GM18519 (cell line): ENCODE measurements around the gene WDR88.
"Not testable (repeated sequence)": the region's sequence is repeated elsewhere in the genome, so short reads cannot be mapped to it uniquely, and the experiment has no call there.

Experiments
- ATAC-seq: cut with Tn5 transposase; IDR thresholded peaks from one replicate; pipeline ENCODE4 v1.9.1; 2021; ENCODE audit warnings: mild to moderate bottlenecking, moderate library complexity; ENCODE audit not compliant: unreplicated experiment, low FRiP score

The WDR88 gene

DNA sequence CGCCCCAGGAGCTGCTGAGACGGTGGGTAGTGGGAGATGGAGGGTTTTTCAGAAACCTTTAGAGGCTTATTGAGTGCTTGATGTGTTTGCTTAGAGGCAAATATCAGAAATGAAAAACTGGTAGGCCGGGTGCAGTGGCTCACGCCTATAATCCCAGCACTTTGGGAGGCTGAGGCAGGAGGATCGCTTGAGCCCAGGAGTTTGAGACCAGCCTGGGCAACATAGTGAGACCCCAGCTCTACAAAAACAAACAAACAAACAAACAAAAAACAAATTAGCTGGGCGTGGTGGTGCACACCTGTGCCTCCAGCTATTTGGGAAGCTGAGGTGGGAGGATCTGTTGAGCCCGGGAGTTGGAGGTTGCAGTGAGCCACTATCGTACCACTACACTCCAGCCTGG, 5.2 kb upstream of the WDR88 start:
- ATAC-seq: not testable (repeated sequence)

DNA sequence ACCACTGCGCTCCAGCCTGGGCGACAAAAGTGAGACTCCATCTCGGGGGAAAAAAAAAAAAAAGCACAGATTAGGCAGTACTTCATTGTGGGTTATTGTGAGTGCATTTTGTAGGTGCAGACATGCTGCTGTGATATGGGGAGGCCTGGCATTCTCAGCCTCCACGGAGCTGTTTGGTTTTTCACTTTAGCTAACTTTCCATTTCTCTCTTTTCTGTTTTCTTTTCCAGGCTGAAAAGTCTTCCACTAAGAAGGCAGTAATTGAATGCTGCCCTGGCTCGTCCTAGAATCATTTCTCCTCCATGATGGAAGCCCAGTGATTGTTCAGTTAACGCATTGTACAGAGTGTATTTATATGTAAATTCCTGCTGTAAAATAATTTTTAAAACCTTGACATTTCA, 2.0 kb upstream of the WDR88 start:
- ATAC-seq: no peak

DNA sequence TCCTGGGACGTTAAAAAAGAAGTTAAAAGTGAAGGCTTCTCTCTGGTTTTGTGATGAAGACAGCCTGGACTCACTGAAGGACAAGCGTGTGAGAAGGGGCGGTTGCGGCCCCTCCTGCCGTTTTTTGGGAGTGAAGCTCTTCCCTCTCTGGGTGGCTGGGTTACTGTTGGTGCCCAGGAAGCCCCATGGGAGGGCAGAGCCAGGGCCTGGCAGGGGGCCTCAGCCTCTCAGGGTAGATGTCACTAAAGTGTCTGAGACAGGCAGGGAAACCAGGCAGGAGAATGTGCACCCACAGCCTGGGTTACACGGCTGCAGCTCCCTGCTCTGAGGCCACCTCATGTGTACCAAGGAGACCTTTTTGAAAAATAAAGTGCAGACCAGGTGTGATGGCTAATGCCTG, 1.5 kb upstream of the WDR88 start:
- ATAC-seq: no peak

DNA sequence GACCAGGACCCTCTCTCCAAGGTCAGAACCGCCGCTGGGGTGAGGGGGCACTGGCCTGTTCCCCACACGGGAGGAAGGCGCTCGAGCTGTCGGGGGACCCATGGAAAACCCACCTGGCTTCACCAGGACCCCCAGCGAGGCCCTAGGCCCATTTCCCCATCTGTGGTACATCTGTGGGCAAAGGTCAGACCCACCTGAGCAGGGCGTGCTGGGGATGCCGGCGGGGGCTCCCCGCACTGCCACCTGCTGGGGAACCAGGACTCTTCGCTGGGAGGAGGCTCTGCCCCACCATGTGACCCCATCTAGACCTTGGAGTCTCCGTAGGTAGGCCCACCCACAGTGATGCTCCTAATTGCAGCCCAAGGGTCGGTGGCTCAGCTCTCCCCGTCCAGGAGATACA, 511 bp downstream of the WDR88 start:
- no peak for ATAC-seq

DNA sequence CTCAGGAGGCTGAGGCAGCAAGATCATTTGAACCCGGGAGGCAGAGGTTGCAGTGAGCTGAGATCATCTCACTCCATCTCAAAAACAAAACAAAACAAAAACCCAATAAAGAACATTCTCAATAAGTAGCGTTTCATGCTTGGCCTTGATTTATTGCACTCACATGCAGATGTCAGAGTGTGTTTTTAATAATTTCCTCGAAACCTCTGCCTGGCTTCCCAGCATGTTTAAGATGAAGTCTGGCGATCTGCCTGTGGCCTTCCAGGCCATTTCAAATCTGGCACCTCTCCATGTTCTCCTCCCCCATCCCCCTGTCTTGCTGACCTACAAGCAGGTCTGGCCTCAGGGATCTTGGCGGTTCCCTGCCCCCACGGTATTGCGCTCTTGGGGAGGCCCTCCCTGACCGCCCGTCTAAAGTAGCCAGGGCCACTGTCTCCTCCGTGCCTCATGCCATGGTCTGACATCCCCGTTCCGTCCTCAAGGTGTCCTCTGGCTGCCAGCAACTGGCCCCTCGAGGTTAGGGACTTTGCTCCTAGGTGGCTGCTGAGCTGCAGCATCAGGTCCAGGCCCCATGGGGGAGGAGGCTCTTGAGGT, 1.6 kb downstream of the WDR88 start:
- ATAC-seq: no peak

DNA sequence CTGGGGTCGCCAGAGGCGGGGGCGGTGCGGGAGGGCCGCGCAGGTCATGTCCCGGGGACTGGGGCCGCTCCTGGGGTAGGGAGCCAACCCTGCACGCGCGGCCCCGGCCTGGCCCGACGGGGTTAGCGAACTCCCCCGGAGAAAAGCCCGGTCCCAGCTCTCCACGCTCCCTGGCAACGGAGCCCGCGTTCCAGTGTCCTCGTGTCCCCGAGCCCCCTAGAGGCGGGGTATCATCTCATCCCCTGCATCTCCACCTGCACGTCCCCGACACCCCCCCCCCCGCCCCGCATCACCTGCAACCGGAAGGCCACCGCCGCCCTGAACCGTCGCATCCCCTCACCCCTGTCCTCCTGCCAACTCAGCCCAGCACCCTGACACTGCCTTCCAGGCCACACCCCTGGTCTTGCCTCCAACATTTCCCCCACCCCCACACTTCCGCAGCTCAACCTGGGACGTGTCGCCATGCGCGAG, 2.7 kb downstream of the WDR88 start:
- no peak for ATAC-seq

DNA sequence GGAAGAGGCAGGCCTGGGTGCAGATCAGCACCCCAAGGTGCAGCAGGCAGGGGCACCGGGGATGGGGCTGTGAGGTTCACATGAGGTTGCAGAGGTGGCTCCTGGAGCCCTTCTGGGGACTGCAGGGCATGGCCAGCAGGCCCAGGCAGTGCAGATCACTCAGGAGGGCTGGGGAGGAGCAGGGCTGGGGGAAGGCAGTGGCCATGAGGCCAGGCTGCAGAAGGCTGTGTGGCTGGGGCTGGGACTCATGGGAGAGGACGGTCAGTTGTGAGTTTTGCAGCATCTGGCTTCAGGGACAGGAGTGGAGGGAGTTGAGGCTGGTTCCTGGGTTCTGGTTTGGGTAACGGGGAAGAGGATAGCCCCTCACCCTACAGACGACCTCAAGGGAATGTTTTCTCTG, 7.3 kb downstream of the WDR88 start:
- no peak for ATAC-seq

DNA sequence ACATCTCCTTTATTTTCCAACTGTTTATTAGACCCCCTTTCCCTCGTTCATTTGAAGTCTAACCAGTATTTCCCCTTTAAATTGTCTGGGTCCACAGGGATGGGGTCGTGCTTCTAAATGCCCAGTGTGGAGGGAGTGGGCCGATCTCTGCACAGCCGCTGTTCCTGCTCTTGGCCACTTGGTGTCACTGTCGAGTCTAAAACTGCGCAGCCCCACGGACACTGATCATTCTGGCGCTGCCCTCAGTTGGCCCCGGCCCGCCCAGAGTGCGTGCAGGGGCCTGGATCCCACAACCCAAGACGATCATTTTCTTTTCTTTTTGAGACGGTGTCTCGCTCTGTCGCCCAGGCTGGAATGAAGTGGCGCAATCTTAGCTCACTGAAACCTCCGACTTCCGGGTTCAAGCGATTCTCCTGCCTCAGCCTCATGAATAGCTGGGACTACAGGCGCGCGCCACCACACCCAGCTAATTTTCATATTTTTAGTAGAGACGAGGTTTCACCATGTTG, 12.0 kb downstream of the WDR88 start:
- no peak for ATAC-seq

DNA sequence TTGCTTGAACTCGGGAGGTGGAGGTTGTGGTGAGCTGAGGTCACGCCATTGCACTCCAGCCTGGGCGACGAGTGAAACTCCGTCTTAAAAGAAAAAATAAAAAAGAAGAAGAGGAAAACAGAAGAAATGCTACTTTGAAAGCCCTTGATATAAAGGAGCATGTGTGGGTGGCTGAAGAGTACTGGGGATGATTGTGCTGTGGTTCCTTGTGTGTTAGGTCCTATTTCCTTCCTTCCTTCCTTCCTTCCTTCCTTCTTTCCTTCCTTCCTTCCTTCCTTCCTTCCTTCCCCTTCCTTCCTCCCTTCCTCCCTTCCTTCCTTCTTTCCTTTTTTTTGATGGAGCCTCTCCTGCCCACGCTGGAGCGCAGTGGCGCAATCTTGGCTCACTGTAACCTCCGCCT, 14.3 kb downstream of the WDR88 start:
- no peak for ATAC-seq

DNA sequence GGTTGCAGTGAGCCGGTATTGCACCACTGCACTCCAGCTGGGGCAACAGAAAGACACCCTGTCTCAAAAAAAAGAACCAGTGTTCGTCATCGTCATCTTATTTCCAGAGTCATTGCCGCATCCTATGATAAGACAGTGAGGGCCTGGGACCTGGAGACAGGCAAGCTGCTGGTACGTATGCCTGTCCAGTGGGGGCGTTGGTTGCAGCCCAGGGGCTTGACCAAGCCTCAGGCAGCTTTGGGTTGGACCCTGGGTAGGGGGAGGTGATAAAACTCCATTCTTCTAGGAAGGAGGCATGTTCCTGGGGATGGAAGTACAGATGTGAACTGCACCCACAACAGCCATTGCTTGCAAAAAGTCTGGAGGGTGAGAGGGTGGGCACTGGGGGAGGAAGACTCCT, 15.6 kb downstream of the WDR88 start:
- no peak for ATAC-seq

DNA sequence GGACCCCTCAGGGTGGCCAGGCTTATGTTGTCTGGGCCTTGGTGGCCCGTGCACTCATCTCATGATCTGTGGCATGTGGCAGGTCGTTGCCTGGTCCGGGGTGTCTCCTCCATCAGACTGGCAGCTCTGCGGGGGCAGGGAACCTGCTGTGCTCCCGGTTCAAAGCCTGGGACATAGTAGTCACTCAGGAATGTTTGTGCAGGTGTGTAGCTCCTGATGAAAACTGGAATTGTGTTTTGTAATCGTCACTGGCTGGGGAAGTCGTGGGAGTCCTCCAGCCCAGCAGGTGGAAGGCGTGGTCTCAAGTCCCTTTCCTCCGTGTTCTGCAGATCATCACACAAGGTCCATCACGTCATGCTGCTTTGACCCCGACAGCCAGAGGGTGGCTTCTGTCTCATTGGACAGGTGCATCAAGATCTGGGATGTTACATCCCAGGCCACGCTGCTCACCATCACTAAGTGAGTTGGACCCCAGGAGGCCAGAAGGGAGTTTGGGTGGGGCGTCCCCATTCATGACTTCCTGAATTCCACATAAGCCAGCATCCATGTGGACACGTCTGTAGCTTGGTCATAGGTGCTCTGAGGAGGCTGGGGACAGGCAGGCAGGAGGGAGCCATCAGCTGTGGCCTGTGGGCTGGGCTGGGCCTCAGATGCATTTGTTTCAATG, 19.1 kb downstream of the WDR88 start:
- no peak for ATAC-seq

DNA sequence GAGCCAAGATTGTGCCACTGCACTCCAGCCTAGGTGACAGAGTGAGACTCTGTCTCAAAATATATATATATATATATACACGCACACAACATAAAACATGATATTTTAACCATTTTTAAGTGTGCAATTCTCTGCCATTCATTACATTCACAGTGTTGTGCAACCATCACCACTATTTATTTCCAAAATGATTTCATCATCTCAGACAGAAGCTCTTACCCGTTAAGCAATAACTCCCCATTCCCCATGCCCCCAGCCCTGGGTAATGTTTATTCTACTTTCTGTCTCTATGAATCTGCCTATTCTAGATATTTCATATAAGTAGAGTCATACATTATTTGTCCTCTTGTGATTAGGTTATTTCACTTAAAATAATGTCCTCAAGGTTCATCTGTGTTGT, 20.3 kb downstream of the WDR88 start:
- ATAC-seq: no peak

DNA sequence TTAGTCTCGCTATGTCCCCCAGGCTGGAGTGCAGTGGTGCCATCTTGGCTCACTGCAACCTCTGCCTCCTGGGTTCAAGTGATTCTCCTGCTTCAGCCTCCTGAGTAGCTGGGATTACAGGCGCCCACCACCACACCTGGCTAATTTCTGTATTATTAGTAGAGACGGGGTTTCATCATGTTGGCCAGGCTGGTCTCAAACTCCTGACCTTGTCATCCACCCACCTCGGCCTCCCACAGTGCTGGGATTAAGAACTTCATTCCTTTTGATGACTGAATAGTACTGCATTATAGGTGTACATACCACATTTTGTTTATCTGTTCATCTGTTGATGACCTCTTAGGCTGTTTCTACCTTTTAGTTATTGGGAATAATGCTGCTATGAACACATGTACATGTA, 20.7 kb downstream of the WDR88 start:
- ATAC-seq: not testable (repeated sequence)

DNA sequence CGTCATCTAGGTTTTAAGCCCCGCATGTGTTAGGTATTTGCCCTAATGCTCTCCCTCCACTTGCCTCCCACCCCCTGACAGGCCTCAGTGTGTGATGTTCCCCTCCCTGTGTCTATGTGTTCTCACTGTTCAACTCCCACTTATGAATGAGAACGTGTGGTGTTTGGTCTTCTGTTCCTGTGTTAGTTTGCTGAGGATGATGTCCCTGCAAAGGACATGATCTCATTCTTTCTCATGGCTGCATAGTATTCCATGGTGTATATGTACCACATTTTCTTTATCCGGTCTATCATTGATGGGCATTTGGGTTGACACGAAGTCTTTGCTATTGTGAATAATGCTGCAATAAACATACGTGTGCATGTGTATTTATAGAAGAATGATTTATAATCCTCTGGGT, 22.4 kb downstream of the WDR88 start:
- not testable (repeated sequence) for ATAC-seq

DNA sequence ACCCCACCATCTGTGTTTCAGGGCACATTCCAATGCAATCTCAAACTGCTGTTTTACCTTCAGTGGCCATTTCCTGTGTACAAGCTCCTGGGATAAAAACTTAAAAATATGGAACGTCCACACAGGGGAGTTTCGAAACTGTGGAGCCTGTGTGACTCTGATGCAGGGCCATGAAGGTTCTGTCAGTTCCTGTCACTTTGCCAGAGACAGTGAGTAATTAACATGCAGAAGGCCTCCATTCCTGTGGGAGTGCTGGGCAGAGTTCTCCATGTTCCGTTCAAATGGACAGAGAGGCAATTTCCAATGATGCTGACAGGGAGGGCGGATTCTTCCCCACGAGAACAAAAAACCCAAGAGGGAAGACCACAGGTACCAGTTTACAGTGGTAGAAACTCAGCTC, 24.4 kb downstream of the WDR88 start:
- no peak for ATAC-seq

DNA sequence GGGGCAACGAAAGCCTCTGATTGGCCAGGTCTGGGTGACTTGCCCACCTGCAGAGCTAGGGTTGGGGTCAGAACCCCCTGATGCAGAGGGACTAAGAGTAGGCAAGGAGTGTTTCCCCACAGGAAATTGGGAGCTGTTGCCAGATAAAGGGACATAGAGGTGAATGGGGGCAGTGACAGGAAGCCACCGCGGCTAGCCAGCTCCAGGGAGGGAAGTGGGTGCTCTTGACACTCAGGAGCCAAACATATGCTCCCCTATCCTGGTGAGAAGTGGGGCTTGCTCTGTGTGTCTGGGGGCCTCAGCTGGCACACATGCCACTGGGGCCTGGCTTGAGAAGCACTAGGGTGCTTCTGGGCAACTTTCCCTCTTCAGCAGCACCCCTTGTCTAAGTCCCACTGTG, 26.0 kb downstream of the WDR88 start:
- ATAC-seq: no peak

DNA sequence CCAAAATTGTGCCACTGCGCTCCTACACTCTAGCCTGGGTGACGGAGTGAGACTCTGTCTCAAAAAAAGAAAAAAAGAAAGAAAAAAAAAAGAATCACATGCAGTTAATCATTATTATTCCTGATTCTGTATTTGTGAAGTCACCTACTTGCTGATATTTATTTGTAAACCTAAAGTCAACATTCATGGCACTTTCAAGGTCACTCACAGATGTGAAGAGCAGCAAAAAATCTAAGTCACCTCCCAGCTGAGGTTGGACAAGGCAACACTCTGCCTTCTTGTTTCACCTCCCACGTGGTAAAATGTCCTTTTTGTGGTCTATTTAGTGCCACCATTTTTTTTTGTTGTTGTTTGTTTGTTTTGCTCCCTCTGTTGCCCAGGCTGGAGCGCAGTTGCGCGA, 26.5 kb downstream of the WDR88 start:
- no peak for ATAC-seq

DNA sequence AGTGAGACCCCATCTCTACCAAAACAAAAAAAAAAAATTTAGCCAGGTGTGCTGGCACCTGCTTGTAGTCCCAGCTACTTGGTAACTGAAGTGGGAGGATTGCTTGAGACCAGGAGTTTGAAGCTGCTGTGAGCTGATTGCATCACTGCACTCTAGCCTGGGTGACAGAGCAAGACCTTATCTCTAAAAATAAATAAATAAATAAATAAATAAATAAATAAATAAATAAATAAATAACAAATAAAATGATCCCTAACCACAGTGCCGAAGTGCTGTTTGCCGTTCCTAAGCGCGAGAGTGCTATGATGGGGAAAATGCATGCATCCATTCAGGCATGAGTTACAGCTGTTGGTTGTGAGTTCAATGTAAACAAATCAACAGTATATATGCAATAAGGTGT, 27.2 kb downstream of the WDR88 start:
- ATAC-seq: no peak

DNA sequence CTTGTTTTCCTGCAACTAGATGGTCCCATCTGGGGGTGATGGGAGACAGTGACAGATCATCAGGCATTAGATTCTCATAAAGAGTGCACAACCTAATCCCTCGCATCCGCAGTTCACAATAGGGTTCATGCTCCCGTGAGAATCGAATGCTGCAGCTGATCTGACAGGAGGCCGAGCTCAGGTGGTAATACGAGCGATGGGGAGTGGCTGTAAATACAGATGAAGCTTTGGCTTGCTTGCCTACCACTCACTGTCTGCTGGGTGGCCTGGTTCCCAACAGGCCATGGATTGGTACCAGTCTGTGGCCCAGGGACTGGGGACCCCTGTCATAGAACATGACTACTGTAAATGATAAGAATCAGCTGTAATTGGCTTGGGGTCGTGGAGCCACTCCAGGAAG, 28.0 kb downstream of the WDR88 start:
- ATAC-seq: no peak

DNA sequence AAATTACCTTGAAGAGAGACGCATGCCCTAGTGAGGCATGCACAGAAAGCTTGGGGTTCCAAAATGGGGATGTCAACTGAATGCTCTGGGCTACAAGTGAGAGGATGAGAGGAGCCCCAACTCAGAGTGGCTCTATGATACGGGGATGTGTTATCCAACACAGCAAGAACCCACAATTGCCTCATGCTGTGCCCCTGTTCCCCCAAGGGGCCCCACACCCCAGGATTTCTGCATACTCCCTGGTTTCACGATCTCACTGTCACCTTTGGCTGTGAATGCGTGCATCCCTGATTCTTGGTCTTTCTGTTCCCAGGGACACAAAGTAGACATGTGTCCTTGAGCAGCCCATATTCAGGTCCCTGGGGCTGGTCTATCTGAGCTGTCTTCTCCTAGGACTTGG, 29.3 kb downstream of the WDR88 start:
- no peak for ATAC-seq

DNA sequence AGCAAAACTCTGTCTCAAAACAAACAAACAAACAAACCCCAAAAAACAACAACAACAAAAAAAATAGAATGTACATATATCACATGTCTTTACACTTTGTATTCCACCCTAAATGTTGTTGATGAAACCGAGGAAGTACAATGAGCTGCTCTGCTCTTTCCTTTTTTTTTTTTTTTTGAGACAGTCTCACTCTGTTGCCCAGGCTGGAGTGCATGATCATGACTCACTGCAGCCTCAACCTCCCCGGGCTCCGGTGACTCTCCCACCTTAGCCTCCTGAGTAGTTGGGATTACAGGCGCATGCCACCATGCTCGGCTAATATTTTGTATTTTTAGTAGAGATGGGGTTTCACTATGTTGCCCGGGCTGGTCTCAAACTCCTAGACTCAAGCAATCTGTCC, 31.6 kb downstream of the WDR88 start:
- no peak for ATAC-seq

DNA sequence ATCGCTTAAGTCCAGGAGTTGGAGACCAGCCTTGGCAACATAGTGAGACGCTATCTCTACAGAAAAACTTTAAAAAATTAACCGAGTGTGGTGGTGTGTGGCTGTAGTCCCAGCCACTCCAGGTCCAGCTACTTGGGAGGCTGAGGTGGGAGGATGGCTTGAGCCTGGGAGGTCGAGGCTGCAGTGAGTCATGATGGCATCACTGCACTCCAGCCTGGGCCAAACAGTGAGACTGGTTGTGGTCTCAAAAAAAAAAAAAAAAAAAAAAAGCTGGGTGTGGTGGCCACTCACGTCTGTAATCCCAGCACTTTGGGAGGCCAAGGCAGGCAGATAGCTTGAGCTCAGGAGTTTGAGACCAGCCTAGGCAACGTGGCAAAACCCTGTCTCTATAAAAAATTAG, 34.1 kb downstream of the WDR88 start:
- not testable (repeated sequence) for ATAC-seq
